Activated CD4-positive, alpha-beta T cell treated with anti-CD3 and anti-CD28 coated beads, Interleukin-2, amount 50 U/mL, for 1 hour (primary cell): ENCODE measurements around the gene CTIF.

ENCODE experiments used
- DNase-seq: peaks from one replicate; pipeline ENCODE4 v3.0.0-alpha.2; 2020

CTIF gene

DNA sequence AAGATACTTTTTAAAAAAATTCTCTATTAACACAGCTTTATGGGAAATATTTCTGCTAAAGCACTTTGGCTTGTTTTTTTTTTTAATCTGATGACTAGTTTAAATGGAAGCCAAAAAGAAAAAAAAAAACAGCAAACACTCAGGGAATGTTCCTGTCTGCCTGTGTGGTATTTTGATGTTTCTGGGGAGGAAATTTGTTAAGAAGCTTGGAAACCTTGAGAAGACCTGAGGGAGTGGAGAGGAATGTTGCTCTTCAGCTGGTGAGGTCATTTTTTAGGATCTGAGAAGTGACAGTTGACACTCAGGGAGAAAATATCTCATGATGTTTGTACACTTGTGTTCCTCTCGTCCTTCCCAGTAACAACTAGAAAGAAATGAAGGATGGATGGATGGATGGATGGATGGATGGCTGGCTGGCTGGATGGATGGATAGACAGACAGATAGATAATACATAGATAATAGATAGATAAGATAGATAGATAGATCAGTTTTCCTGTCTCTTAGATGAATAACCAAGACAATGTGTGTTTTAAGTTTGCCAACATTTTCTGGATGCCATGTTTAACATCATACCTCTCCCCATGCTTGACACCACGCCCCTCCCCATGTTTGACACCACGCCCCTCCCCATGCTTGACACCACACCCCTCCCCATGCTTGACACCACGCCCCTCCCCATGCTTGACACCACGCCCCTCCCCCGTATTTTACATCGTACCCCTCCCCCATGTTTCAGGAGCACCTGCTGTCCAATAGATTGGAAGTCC is 84.8 kb downstream of the CTIF start:
- DNase-seq = no peak

DNA sequence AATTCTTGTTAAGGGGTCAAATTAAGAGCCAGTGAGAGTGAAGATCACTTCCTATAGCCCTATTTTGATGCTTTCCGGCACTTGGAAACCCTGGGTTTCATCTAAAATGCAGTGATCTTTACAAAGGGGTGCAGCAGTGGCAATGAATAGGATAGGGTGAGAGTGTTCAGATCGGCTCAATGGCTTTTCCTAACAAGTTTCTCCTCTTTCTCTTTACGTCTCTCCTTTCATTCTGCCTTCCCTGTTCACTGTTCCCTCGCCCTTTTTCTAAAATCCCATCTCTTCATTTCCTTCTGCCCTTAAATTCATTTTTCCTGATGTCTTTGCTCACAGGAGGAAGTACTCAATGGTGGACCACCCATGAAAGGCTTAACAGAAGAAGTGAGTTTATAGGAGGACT is 86.0 kb downstream of the CTIF start:
- DNase-seq = no peak

DNA sequence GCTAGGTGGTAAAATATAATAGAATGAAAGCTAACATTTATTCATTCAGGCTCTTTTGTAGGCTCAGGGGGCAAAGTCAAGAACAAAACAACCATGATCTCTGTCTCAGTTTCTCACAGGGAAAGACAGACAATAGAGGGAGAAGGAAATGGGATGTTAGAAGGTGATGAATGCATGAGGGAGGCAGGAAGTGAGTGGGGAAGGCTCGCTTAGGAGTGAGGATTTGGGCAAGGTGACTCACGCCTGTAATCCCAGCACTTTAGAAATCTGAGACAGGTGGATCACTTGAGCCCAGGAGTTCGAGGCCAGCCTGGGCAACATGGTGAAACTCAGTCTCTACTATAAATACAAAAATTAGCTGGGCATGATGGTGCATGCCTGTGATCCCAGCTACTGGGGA is 88.4 kb downstream of the CTIF start:
- DNase-seq = no peak

DNA sequence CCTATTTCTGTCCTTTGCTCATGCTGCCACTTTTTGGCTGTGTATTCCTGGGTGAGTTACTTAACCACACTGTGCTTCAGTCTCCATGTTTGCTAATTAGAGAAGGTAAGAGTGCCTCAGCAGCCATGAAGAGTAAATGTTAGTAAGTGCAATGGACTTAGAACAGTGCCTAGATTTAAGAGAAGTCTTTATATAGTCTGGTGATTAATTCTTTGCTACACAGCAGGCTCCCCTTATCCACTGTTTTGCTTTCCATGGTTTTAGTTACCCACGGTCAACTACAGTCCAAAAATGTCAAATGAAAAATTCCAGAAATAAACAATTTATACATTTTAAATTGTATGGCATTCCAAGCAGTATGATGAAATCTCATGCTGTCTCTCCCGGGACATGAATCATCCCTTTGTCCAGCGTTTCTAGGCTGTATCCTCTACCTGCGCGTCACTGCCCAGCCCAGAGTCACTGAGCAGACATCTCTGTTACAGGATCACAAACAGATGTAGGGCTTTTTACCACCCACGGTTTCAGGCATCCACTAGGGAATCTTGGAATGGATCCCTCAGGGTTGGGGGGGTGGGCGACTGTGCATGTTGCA is 91.0 kb downstream of the CTIF start:
- DNase-seq = no peak

DNA sequence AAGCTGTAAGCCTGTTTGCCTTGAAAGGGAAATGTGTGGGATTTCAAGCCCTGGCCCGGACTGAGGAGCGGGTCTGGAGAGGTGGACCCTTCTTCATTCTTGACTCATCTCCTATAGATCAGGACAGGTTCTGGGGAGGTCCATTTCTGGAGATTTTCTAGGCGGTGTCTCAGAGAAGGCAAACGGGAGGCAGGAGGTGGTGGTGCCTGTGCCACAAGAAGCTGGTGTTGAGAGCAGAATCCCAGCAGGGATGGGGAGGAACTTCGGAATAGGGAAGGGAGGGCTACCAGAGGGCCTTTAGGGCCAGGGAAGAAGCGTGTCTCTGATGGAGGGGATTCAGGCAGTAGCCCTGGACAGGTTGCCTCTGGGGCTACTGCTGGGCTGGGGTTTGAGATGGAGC is 93.0 kb downstream of the CTIF start:
- DNase-seq = no peak

DNA sequence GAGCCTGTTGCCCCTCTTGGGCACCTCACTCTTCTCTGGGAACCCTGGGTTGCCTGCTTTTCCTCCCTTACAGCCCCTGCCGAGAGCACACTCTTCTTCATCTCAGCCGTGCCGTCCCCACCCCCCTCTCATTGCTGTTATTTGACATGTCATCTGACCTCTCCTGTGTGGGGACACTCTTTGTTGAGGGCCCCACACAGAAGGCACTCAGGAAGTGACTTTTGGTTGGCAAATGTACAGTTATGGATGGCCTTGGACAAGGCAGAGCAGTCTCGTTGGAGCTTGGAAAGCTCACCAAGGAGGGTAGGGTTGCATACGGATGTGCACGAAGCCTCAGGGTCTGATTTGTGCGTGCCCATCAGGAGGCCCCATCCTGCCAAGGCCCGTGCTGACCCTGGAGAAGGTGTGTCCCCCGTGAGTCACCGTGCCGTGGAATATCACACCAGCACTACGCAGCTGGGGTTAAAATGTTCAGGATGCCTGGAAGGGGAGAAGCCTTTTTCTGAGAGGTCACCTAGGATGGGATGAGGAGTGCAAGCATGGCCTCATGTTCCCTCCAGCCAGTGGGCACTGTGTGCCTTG is 93.9 kb downstream of the CTIF start:
- no peak for DNase-seq

DNA sequence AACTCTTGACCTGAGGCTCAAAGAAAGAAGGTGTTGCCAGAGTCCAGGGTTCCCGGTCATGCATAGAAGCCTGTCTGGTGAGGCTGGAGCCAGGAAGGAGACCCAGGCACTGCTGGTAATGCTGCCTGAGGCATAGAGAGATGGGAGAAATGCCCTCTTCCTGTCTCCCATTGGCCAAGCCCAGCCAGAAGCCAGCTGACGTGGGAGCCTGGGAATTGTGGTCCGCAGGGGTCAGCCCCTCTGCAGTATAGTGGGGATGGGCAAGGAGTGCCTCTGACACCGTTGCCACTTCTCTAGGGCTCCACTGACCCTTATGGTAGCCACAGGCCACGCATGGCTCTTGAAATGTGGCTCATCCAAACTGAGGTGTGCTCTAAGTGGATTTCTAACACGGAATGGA is 95.7 kb downstream of the CTIF start:
- DNase-seq = no peak

DNA sequence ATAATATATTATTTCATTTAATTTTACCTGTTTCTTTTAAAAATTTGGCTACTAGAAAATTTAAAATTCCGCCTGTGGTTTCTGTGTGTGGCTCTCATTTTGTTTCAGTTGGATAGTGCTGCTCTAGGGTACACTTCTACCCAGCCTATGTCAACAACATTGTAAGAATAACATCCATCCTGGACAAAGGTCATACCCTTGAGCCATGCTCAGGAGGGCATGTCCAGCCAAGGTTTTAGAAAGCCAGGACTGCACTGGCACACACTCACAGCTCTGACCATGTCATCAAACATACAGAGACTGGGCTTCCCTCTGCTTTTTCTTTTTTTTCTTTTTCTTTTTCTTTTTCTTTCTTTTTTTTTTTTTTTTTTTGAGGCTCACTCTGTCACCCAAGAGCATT is 96.1 kb downstream of the CTIF start:
- DNase-seq = no peak

DNA sequence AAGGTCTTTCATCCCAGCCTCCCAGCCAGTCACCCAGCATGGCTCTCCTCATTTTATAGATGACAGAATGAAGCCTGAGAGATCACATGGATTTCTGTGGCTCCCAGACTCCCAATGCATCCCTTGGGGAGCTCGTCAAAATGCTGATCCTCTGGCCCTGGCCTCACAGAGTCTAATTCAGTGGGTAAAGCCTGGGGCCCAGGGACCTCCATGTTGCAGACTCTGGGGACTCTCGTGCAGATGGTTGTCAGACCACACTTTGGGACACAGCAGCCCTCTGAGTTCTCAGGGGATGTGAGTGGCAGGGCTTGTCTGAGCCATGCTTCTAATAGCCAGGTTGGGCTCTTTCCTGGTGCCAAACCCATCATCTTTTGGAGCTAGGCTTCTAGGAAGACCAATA is 97.0 kb downstream of the CTIF start:
- DNase-seq = no peak

DNA sequence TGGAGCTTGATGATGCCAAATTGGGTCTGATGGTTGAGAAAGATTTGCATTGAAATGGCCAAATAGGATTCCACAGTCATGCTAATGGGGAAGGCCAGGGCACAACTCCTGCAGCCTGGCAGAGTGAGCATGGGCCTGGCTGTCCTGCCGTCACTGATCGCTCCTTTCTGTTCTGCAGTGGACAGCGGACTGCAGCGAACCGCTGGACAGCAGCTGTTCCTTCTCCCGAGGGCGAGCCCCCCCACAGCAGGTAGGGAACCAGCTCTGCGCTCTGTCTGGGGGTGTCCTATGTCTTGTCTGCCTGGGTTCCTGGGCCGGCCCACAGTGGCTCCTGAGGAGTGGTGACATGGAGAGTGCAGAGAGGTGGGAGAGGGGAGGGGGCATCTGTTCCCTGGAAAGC is 97.6 kb downstream of the CTIF start:
- no peak for DNase-seq

DNA sequence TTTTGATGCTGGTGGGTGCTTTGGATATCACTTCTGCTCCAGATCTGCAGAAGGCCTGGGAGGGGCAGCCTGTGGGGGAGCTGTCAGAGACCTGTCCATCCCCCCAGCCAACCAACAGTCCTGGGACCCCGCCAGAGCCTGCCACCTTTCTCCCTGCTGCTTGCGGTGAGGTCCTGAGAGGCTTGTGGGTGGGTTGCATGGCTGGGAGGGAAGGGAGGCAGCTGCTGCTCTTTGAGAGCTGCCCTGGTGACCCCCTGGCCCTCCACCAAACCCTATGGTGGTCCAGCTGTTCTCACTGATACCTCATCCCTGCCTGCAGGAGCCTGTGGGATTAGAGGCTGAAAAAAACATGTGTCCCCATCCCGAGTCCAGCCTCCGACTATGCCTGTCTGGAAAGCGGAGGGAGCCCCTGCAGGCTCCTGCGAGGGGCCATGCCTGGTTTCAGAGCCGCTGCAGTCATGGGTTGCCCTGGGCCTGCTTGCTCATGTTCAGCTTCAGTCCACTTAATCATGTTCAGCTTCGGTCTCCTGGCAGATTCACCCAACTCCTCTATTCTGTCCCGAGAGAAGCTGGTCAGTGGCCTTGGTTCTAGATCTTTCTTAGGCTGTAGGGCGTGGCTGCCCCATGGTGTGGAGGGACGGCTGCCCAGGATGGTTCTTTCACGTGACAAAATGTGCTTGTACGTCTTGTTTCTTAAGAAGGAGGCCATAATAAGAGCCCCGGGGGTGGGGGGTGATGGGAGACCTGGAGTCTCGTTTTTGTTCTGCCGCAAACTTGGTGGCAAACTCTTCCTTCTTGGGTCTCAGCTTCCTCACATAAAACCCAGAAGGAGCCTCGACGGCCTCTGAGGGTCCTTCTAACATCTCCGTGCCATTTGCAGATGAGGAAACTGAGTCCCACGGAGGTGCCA is 98.5 kb downstream of the CTIF start:
- no peak for DNase-seq

DNA sequence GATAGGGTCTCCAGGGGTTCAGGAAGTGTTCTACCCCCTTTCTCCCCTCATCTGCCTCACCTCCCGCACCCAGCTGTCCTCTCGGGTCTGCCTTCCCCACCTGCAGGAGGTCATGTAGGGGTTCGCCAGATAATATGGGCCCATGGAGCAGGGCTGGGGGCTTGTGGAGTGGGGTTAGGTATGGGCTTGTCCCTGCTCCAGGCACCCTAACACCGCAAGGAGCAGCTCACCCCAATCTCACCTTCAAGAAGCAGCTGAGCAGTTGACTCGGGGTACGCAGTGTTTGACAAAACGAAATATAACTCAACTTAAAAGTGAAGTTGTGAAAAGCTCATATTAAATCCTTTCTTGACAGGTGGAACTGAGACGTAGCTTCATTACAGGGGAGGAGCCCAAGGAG is 99.6 kb downstream of the CTIF start:
- no peak for DNase-seq

DNA sequence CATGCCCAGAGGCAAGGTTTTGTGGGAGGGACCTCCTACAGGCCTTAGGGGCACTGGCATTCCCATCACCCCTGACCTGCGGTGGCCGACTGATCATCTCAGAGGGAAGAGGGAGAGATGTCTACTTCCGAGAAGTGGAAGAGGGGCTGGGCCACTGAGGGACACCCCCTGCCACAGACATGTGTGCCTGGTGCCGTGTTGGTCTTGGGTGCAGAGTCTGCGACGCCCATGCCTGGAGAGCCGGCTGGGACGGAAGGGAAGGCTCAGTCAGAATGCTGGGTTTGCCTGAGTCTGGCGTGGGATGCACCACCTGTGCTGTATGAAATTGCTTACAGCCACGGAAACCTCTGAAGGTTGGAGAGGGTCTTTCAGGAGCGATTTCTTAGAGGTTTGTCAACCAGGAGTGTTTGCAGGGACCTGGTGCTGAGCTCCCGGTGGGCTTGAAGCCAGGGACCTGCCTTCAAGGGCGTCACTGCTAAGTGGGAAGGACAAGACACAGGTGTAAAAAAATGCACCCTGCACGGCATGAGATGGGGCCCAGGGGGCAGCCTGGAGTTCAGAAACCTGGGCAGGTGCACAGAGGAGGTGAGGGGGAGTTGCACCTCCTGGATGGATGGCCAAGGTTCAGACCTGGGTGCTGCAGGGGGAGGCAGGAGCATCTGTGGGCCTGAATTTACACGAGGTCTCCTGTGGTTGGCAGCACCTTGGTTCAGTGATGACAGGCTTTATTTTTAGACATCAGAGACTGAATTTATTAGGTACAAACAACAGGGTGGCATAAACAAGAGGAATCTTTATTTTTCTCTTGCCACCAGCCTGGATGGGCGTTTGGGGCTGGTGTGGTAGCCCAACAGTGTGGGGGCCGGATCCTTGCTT is 100.3 kb downstream of the CTIF start:
- no peak for DNase-seq

DNA sequence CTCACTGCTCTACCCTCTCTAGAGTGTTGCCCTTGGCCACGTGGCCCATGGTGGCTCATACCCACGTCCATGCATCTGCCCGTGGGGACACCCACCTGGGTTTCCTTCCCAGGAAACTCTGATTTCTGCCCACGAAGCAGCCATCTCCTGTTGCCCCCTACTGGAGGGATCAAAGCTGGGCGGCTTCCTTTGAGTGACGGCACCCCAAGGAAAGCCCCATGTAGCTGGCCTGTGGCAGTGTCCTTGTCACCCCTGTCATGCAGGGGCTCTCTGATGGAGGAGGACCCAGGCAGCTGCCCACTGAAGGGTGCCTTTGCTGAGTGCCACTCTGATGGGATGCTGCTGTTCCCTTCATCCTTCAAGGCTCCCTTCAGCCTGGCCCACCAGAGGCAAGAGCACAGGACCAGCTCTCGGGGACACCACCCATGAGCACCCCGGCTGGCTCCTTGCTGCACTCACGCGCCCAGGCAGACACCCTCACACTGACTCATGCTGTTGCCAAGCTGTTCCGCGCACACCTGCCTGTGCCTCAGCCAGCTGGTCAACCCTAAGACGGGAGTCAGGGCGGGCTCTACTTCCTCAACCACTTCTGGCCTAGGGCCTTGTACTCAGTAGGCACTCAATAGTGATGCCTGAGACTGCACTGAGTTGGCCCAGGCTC is 101.1 kb downstream of the CTIF start:
- DNase-seq = no peak

DNA sequence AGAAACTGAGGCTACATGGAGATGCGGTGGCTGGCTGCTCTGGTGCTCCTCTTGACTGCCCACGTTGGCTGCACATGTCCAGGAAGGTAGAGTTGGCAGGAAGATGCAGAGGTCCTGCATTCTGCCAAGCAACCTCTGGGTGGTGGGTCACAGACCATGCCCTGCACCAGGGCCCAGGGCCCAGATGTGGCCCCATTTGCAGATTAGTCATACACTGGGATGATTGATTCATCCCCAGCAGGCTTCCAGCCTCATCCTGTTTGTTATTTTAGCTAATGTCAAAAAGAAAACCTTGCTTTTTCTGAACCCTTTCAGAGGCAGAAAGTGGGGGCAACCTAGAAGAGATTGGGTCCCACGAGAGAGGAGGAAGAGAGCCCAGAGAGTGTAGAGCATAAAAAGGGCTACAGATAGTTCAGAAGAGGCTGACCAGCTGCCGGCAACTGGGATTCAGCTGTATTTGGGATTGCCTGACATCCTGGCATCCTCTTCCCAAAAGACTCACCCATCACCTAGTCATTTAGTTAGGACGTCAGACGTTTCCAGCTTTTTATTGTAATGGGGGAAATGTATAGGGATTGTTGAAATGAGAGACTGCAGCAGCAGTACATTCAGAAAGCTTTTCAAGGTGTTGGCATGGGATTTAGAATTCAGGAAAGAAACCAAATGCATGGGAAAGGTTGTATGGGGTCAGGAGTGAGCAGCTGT is 101.9 kb downstream of the CTIF start:
- no peak for DNase-seq

DNA sequence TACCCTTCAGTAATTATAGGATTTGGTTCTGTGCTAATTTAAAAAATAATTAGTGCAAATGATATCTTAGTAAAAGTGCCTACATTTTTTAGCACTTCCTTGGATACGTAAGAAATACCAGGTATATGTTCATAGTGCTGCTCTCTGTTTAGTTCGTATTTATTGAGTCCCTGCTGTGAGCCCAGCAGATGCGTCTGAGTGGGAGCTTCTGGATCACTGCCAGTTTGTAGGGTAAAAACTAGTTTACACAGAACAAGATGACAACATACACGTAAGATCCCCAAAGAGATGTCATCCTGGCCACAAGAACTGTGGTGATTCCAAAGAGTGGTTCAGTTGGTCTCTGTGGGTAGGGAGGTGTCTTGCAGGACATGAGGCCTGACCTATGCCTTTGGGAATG is 103.2 kb downstream of the CTIF start:
- no peak for DNase-seq

DNA sequence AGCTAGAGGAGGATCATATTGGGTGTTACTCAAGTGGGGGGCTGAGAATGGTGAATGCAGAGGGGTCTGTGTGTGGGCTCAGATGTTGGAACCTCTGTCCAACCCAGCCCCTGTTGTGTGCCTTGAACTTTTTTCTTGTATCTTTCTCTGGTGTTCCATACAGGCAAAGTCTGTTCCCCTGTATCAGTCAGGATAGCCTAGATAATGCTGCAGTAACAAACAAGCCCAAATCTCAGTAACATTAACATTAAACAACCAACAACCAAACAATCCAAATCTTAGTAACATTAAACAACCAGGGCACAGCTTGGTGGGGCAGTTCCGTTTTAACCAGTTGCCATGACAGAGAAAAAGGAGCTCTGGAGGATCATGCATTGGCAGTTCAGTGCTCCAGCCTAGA is 103.7 kb downstream of the CTIF start:
- no peak for DNase-seq

DNA sequence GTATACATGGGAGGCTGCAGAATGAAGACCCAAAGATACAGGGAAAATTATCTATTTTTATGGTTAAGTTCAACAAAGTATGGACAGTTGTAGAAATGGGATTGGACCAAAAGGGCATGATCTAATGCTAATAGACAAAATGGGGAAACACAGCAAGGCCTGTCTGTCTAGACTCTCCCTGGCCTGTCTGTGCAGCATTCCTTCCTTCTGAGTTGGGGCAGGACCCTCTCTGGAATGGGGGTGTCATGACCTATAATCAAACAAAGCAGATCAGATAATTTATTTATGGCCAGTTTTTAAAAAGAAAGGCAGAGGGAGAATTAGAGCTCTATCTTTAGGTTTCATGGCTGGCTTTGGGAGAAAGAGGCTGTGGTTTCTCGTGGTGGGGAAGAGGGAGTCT is 104.4 kb downstream of the CTIF start:
- DNase-seq = no peak

DNA sequence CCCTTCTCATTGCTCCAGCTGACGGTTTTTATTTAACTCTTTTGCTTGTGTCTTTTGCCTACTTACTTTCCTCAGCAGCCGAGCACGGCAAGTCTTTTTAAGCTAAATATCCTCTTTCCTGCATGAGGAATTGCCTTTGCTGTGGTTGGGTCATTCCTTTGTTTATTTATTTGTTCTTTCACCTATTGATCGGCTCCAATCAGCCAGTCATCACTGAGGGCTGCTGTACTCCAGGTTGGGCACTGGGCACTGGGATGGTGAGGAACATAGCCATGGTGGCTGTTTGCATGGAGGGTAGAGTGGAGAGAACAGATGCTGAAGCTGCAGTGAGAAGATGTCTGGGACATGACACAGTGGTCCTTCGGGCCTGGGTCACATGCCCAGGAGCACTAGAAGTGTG is 105.2 kb downstream of the CTIF start:
- DNase-seq = no peak

DNA sequence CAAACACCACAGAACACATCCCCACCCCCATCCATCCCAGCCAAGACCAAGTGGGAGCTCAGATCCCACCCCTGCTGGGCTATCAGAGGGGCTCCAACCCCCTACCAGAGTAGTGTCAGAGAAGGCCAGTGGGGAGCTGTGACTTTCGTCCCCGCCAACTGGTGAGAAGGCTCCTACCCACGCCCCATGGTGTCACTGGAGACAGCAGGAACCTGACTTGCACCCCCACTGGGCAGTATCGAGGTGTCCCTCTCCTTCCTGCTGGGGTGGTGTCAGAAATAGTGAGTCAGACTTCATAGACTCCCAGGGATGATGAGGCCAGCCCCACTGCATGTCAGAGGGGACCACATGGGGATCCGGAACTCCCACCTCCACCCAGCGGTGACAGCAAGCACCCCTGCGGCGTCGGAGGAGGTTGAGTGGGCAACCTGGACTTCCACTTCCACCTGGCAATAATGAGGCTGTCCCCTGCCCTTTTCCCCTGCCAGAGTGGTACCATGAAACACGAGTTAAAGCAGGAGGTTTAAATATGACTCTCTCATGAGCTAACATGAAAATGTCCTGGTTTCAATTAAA is 106.7 kb downstream of the CTIF start:
- DNase-seq = no peak

DNA sequence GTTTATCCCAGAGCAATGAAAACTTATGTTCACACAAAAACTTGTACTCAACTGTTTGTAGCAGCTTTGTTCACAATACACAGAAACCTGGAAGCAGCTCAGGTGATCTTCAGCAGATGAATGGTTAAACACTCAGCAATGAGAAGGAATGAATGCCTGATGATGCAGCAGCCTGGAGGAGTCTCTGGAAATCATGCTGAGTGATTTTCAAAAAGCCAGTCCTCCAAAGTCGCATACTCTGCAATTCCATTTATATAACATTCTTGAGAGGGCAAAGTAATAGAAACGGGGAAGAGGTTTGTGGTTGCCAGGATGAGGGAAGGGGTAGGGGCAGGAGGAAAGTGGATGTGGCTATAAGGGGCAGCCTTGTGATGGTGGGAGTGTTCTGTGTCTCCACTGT is 108.1 kb downstream of the CTIF start:
- DNase-seq = no peak
